ENCODE data around the gene S100A4.

- TF ChIP-seq POLR2AphosphoS5 (IDR thresholded peaks at IDR 0.05; ENCODE audit: low read depth, low read length) = no peak
- no peak for TF ChIP-seq REST (IDR thresholded peaks at IDR 0.05; ENCODE audit: insufficient read depth in 1 of 2, low read depth in 2 of 2, low read length in 2 of 2)
- TF ChIP-seq FOXP2 (optimal IDR thresholded peaks at IDR 0.05; ENCODE audit: borderline replicate concordance, extremely low read depth, extremely low read length, insufficient read depth) = no peak
- TF ChIP-seq TAF1 (IDR thresholded peaks at IDR 0.05; ENCODE audit: borderline replicate concordance, insufficient read depth, low read length) = no peak
- TF ChIP-seq SIN3A (IDR thresholded peaks at IDR 0.05; ENCODE audit: borderline replicate concordance, insufficient read depth, low read length) = no peak
These were observed 32.6 kb downstream of the S100A4 start for GRCh38 chr1:153513023-153513422.
